Measurements from ENCODE around the gene CCDC32.

Gene CCDC32

GRCh38 chr15:40543631-40544294, 21.1 kb downstream of the CCDC32 start:
- H3K4me1 ChIP-seq (ENCODE audit: control insufficient read depth, insufficient read depth, low read length): no peaks in the 10 kb centered on the region

GRCh38 chr15:40543082-40543481, 21.8 kb downstream of the CCDC32 start:
- Histone ChIP-seq H3K4me1 (ENCODE audit: control insufficient read depth, insufficient read depth, low read length) (no peaks in the 10 kb centered on the region), H3K9ac (ENCODE audit: low read length) (no peak overlapping the region), H3K27ac (ENCODE audit: low read depth, low read length) (no peak overlapping the region), H3K4me3 (ENCODE audit: low read depth, low read length) (no peak overlapping the region), H3K9me3 (ENCODE audit: control insufficient read depth, insufficient read depth, low read depth, low read length) (no peaks in the 10 kb centered on the region), H3K36me3 (ENCODE audit: control insufficient read depth, insufficient read depth, low read length) (no peaks in the 10 kb centered on the region), H3K27me3 (ENCODE audit: control insufficient read depth, insufficient read depth, low read length) (no peaks in the 10 kb centered on the region)

More at GRCh38 chr15:40543631-40544294, 21.1 kb downstream of the CCDC32 start:
- H3K27ac ChIP-seq (ENCODE audit: low read depth, low read length): no peak overlapping the region
- H3K36me3 ChIP-seq (ENCODE audit: control insufficient read depth, insufficient read depth, low read length): no peaks in the 10 kb centered on the region
- H3K9ac ChIP-seq (ENCODE audit: low read length): no peak overlapping the region
- H3K27me3 ChIP-seq (ENCODE audit: control insufficient read depth, insufficient read depth, low read length): no peaks in the 10 kb centered on the region
- H3K4me3 ChIP-seq (ENCODE audit: low read depth, low read length): no peak overlapping the region
- H3K9me3 ChIP-seq (ENCODE audit: control insufficient read depth, insufficient read depth, low read depth, low read length): no peaks in the 10 kb centered on the region

- Histone ChIP-seq H3K36me3 (ENCODE audit: control insufficient read depth, insufficient read depth, low read length) (no peaks in the 10 kb centered on the region), H3K27me3 (ENCODE audit: control insufficient read depth, insufficient read depth, low read length) (no peaks in the 10 kb centered on the region), H3K27ac (ENCODE audit: low read depth, low read length) (no peak overlapping the region), H3K4me3 (ENCODE audit: low read depth, low read length) (no peak overlapping the region), H3K4me1 (ENCODE audit: control insufficient read depth, insufficient read depth, low read length) (no peaks in the 10 kb centered on the region), H3K9me3 (ENCODE audit: control insufficient read depth, insufficient read depth, low read depth, low read length) (no peaks in the 10 kb centered on the region), H3K9ac (ENCODE audit: low read length) (no peak overlapping the region)
Observed at GRCh38 chr15:40538976-40539375, 25.9 kb downstream of the CCDC32 start.

GRCh38 chr15:40536501-40536900, 28.3 kb downstream of the CCDC32 start:
- Histone ChIP-seq H3K36me3 (ENCODE audit: control insufficient read depth, insufficient read depth, low read length) (no peaks in the 10 kb centered on the region), H3K9ac (ENCODE audit: low read length) (no peak overlapping the region), H3K27me3 (ENCODE audit: control insufficient read depth, insufficient read depth, low read length) (no peaks in the 10 kb centered on the region), H3K27ac (ENCODE audit: low read depth, low read length) (no peak overlapping the region), H3K4me3 (ENCODE audit: low read depth, low read length) (no peak overlapping the region), H3K9me3 (ENCODE audit: control insufficient read depth, insufficient read depth, low read depth, low read length) (no peaks in the 10 kb centered on the region), H3K4me1 (ENCODE audit: control insufficient read depth, insufficient read depth, low read length) (no peaks in the 10 kb centered on the region)

GRCh38 chr15:40534371-40534770, 30.5 kb downstream of the CCDC32 start:
- no peak overlapping the region for H3K27ac ChIP-seq (ENCODE audit: low read depth, low read length)
- H3K9me3 ChIP-seq (ENCODE audit: control insufficient read depth, insufficient read depth, low read depth, low read length): no peaks in the 10 kb centered on the region
- H3K4me1 ChIP-seq (ENCODE audit: control insufficient read depth, insufficient read depth, low read length): no peaks in the 10 kb centered on the region
- H3K9ac ChIP-seq (ENCODE audit: low read length): no peak overlapping the region
- H3K27me3 ChIP-seq (ENCODE audit: control insufficient read depth, insufficient read depth, low read length): no peaks in the 10 kb centered on the region
- H3K4me3 ChIP-seq (ENCODE audit: low read depth, low read length): no peak overlapping the region
- no peaks in the 10 kb centered on the region for H3K36me3 ChIP-seq (ENCODE audit: control insufficient read depth, insufficient read depth, low read length)

- Histone ChIP-seq H3K36me3 (ENCODE audit: control insufficient read depth, insufficient read depth, low read length) (no peaks in the 10 kb centered on the region), H3K27ac (ENCODE audit: low read depth, low read length) (no peak overlapping the region), H3K9me3 (ENCODE audit: control insufficient read depth, insufficient read depth, low read depth, low read length) (no peaks in the 10 kb centered on the region), H3K27me3 (ENCODE audit: control insufficient read depth, insufficient read depth, low read length) (no peaks in the 10 kb centered on the region), H3K4me1 (ENCODE audit: control insufficient read depth, insufficient read depth, low read length) (no peaks in the 10 kb centered on the region), H3K4me3 (ENCODE audit: low read depth, low read length) (no peak overlapping the region), H3K9ac (ENCODE audit: low read length) (no peak overlapping the region)
Observed at GRCh38 chr15:40533763-40534364, 31.0 kb downstream of the CCDC32 start.

- H3K27ac ChIP-seq (ENCODE audit: low read depth, low read length): no peak overlapping the region
Observed at GRCh38 chr15:40528801-40529200, 36.0 kb downstream of the CCDC32 start.

GRCh38 chr15:40525855-40526254, 39.0 kb downstream of the CCDC32 start:
- Histone ChIP-seq H3K27ac (ENCODE audit: low read depth, low read length) (no peak overlapping the region), H3K4me3 (ENCODE audit: low read depth, low read length) (no peak overlapping the region), H3K9me3 (ENCODE audit: control insufficient read depth, insufficient read depth, low read depth, low read length) (no peaks in the 10 kb centered on the region), H3K4me1 (ENCODE audit: control insufficient read depth, insufficient read depth, low read length) (no peaks in the 10 kb centered on the region), H3K9ac (ENCODE audit: low read length) (no peak overlapping the region), H3K27me3 (ENCODE audit: control insufficient read depth, insufficient read depth, low read length) (no peaks in the 10 kb centered on the region), H3K36me3 (ENCODE audit: control insufficient read depth, insufficient read depth, low read length) (no peaks in the 10 kb centered on the region)

More at GRCh38 chr15:40528801-40529200, 36.0 kb downstream of the CCDC32 start:
- H3K4me3 ChIP-seq (ENCODE audit: low read depth, low read length): no peak overlapping the region
- no peak overlapping the region for H3K9ac ChIP-seq (ENCODE audit: low read length)
- H3K27me3 ChIP-seq (ENCODE audit: control insufficient read depth, insufficient read depth, low read length): no peaks in the 10 kb centered on the region
- H3K4me1 ChIP-seq (ENCODE audit: control insufficient read depth, insufficient read depth, low read length): no peaks in the 10 kb centered on the region
- H3K9me3 ChIP-seq (ENCODE audit: control insufficient read depth, insufficient read depth, low read depth, low read length): no peaks in the 10 kb centered on the region
- H3K36me3 ChIP-seq (ENCODE audit: control insufficient read depth, insufficient read depth, low read length): no peaks in the 10 kb centered on the region

- H3K36me3 ChIP-seq (ENCODE audit: control insufficient read depth, insufficient read depth, low read length): no peaks in the 10 kb centered on the region
- no peaks in the 10 kb centered on the region for H3K4me1 ChIP-seq (ENCODE audit: control insufficient read depth, insufficient read depth, low read length)
- no peak overlapping the region for H3K4me3 ChIP-seq (ENCODE audit: low read depth, low read length)
- no peaks in the 10 kb centered on the region for H3K9me3 ChIP-seq (ENCODE audit: control insufficient read depth, insufficient read depth, low read depth, low read length)
- no peak overlapping the region for H3K27ac ChIP-seq (ENCODE audit: low read depth, low read length)
- H3K9ac ChIP-seq (ENCODE audit: low read length): no peak overlapping the region
- H3K27me3 ChIP-seq (ENCODE audit: control insufficient read depth, insufficient read depth, low read length): no peaks in the 10 kb centered on the region
Observed at GRCh38 chr15:40523611-40524010, 41.2 kb downstream of the CCDC32 start.

- no peaks in the 10 kb centered on the region for H3K36me3 ChIP-seq (ENCODE audit: control insufficient read depth, insufficient read depth, low read length)
- no peak overlapping the region for H3K4me3 ChIP-seq (ENCODE audit: low read depth, low read length)
- H3K9me3 ChIP-seq (ENCODE audit: control insufficient read depth, insufficient read depth, low read depth, low read length): no peaks in the 10 kb centered on the region
- peaks cover 6% of the 10 kb centered on the region for H3K4me1 ChIP-seq (ENCODE audit: control insufficient read depth, insufficient read depth, low read length)
- H3K9ac ChIP-seq (ENCODE audit: low read length): no peak overlapping the region
- peaks cover 22% of the 10 kb centered on the region for H3K27me3 ChIP-seq (ENCODE audit: control insufficient read depth, insufficient read depth, low read length)
- H3K27ac ChIP-seq (ENCODE audit: low read depth, low read length): no peak overlapping the region
Observed at GRCh38 chr15:40516322-40516721, 48.5 kb downstream of the CCDC32 start.

- H3K4me3 ChIP-seq (ENCODE audit: low read depth, low read length): no peak overlapping the region
- peaks cover 9% of the 10 kb centered on the region for H3K4me1 ChIP-seq (ENCODE audit: control insufficient read depth, insufficient read depth, low read length)
- H3K27me3 ChIP-seq (ENCODE audit: control insufficient read depth, insufficient read depth, low read length): peaks cover 38% of the 10 kb centered on the region
- no peaks in the 10 kb centered on the region for H3K9me3 ChIP-seq (ENCODE audit: control insufficient read depth, insufficient read depth, low read depth, low read length)
- H3K27ac ChIP-seq (ENCODE audit: low read depth, low read length): no peak overlapping the region
- H3K36me3 ChIP-seq (ENCODE audit: control insufficient read depth, insufficient read depth, low read length): no peaks in the 10 kb centered on the region
- no peak overlapping the region for H3K9ac ChIP-seq (ENCODE audit: low read length)
Observed at GRCh38 chr15:40513609-40514008, 51.2 kb downstream of the CCDC32 start.
